NCI-H2081 (cell line): ENCODE results near the gene NARF.

ENCODE experiments used
- DNase-seq, 2 experiments: peaks; one replicate each; lab custom pipeline; 2025; lab: John Stamatoyannopoulos, UW

Gene NARF

GRCh38 chr17:82474223-82475010 is 15.9 kb downstream of the NARF start:
- no peak for DNase-seq

GRCh38 chr17:82475458-82475857 is 16.9 kb downstream of the NARF start:
- DNase-seq, result no peak

DNA sequence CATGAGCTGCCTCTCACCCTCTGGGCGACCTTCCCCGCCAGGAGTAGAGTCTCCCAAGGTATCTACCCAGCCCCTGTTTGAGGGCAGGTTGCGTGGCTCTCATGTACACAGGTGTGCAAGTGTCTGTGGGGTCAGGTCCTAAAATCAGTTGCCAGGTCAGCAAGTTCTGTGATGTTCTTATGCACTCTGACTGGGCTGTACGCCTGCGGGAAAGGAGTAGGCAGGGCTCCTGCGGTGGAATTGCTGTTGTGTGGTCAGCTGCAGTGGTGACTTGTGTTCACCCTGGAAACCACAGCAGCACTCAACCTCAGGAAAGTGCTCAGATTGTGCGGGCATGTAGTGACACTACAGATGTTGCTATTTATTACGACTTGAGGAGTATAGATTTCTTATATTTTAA is 19.4 kb downstream of the NARF start:
- no peak for DNase-seq

GRCh38 chr17:82479602-82480001 is 21.1 kb downstream of the NARF start:
- no peak for DNase-seq

- DNase-seq, result no peak
Observed at GRCh38 chr17:82480318-82480717, 21.8 kb downstream of the NARF start.

DNA sequence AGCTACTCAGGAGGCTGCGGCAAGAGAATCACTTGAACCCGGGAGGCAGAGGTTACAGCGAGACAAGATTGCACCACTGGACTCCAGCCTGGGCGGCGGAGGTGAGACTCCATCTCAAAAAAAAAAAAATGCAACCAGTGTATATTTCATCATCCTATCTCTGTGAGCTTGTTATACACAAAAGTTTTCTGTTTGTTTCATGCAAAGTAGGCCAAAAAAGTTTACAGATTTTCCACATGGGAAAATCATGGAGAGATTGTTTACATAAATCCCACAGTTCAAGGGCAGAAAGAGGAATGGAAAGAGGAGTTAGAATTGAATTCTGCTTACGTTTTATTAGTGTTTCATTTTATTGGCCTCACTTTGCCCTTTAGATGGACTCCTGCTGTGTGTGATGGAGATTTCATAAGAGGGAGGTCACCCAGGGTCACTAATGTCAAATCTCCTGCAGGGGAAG is 24.7 kb downstream of the NARF start:
- no peak for DNase-seq

DNA sequence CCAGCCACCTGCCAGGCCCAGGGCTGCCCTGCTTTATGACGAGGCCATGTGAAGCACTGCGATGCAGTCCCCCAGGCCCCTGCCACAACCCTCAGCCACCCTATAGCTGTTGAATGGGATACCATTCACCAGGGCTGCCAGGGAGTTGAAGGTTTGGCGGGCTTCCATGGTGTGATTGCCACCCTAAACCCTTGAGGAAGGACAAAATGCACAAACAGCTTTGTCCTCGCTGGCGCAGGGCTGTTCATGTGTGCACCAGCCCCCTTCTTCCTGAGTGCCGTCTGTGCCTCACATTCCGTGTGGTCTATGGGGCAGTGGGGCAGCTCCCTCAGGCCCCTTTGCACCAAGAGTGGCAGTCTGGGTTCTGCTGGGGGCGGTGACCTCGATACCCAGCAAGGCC is 25.3 kb downstream of the NARF start:
- DNase-seq, result no peak

GRCh38 chr17:82486231-82487094 is 27.9 kb downstream of the NARF start:
- DNase-seq, result no peak

GRCh38 chr17:82487910-82488309 is 29.4 kb downstream of the NARF start:
- DNase-seq, result no peak

- no peak for DNase-seq
Observed at GRCh38 chr17:82489117-82489516, 30.6 kb downstream of the NARF start.

DNA sequence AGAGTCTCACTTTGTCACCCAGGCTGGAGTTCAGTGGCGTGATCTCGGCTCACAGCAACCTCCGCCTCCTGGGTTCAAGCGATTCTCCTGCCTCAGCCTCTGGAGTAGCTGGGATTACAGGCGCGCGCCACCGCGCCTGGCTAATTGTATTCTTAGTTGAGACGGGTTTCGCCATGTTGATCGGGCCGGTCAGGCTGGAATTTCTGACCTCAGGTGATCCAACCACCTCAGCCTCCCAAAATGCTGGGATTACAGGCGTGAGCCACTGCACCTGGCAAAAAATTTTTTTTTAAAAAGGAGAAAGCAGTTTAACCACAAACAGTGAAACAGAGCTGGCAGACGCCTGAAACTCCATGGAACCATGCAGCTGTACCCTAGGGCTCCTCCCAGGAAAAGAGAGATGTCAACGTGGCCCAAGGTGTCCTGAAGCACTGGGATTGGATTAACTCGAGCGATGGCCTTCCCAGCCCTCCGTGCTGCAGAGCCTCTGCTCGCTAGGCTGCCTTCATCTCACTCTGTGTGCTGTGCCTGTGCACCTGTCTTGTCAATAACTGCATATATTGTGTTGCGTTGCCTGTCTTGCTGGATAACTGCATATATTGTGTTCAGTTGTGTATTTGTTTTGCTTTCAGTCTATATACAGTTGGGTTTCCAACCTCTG is 31.4 kb downstream of the NARF start:
- DNase-seq, result no peak

DNA sequence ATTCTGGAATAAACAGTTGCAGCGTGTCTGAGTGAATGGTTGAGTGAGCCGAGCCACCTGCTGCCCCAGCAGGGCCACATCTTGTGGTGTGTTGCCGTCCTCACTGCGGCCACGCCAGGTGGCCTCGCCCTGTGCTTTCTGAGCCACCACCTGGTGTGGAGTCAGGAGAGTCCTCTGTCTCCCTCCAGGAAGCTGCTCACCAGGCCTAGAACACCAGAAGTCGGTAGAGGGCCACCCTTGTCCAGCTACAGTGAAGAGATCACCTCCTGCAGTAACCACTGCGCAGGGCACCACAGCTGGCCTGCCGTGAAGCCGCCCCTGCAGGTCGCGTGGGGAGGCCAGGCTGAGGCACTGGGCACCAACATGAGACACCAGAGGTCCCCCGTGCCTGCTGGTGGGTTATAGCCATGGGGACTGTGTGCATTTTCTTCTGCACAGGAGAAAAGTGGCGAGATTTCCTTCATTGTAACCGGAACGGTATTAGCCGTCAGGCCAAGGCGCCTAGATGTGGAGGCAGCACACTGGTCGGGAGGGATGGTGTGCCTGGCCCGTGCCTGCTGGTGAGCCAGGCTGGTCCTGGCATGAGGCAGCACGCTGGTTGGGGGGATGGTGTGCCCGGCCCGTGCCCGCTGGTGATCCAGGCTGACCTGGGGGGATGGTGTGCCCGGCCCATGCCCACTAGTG is 32.1 kb downstream of the NARF start:
- peak; percentile 57 to 86 for DNase-seq

DNA sequence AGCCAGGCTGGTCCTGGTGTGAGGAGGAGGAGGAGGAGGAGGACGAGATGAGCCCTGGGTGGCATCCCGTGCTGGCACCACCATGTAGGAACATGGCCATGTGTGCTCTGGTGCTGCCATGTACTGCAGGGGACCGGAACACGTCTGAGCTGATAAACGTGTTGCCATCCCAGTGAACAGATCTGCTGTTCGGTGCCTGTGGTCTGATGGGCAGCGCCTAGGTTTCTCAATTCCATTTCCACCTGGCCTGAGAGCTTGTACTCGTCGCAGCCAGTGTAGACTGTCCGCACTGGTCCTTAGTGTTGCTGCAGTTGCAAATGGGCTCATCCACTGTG is 32.6 kb downstream of the NARF start:
- no peak for DNase-seq

DNA sequence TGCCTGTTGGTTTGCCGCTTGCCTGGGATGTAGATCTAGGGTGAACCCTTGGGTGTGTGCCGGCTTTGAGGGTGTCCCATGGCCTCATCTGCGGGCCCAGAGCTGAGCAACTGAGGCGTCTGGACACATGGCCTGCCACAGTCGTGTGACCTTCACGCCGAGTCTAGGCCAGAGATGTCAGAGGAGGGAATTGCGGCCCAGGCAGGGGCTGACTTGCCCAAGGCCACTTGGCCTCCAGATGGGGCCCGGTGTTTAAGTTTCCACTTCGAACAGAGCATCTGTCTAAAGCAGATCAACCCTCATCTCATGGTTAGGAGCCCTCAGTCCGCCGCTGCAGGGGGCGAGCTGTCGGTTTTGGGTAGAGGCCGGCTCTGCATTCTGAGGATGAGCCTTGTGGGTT is 33.0 kb downstream of the NARF start:
- DNase-seq, result no peak

DNA sequence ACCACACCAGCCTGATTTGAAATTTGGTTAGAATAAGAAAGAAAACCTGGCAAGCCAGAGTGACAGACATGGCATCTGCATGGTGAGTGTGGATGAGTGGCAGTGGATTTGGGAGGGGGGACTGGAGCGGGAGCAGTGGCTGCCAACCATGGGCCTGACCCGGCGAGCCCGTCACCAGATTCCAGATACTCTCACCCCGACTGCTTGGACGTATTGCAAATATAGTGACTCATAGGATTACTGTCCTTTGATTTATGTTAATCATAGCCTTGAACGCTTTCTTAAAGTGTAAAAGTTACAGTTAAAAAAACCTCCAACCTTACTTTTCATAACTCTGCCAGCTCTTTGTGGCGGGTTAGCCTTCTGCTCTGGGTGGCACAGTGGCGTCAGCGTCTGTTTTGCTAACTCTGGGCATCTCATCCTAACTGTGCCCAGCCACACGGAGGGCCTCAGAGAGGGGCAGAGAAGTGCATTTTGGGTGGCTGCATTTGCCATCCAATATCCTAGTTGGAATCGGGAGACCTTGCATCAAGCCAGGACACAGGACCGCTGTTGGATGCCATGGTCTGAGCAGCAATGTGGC is 34.2 kb downstream of the NARF start:
- no peak for DNase-seq

GRCh38 chr17:82493226-82493781 is 34.8 kb downstream of the NARF start:
- DNase-seq, result no peak

DNA sequence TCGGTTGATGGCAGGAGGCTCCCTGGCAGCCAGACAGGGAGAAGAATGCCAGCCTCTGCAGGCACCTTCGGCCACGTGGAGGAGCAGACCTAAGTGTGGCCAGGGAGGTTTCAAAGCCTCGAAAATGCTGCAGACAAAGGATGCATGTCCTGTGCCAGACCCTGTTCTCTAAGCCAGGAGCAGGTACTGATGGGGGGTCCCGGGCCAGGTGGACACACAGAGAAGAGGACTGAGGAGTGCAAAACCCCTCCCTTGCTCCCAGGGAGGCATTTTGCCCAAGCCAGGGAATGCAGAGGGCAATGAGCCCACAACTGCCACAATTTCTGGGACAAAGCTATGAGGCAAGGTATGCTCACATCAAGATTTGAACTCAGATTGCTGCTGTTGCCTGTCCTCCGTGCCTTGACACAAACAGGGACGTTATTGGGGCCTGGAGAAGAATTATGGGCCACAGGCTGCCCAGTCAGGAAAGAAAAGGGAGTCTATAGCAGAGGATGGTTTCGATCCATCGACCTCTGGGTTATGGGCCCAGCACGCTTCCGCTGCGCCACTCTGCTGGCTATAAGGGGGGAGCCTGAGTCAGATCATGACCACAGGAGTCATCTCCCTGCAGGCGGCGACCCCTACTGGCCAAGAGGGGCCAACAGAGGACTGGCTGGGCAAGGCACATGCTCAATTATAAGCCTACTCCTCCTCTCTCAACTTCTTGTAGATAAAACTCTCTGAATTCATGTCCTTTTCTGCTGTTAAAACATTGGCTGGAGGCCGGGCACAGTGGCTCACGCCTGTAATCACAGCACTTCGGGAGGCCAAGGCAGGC is 35.9 kb downstream of the NARF start:
- peak; percentile 83 to 88 for DNase-seq

DNA sequence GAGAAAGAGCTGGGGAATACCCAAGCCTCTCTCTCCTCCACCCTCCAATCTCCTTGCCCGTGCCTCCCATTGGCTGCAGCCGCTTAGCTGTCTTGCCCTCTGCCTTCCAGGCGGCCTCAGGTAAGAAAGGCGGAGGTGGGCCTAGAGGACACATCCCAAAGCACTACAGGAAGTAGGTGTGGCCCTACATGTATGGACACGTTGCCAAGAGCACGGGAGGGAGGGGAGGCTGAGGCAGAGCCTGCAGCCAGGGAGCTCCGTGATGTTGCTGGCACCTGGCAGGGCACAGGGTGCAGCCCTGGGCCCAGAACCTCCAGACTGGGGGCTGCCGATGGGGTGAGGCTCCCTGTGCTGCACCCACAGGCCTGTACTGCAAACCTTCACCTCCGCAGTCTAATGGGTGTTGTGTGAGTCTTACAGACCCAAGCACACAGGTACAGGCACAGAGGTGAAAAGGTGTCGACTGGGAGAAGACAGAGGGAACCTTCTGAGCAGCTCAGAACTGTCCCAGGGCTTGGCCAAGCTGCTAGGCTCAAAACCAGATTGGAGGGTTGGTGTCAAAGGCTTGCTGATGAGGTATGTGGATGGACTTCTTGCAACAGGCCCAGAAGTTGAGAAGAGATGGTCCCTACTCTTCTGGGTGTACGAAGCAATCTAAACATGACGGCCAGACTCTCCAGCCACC is 37.4 kb downstream of the NARF start:
- peak; percentile 29 to 34 for DNase-seq

GRCh38 chr17:82496529-82497434 is 38.2 kb downstream of the NARF start:
- DNase-seq, result peak; percentile 93 to 96
